GM19463 (cell line): Measurements from ENCODE around the gene UBE2G2.

Source experiments
- ATAC-seq: cut with Tn5 transposase; IDR thresholded peaks from one replicate; pipeline ENCODE4 v1.9.1; 2021; ENCODE audit warnings: mild to moderate bottlenecking, moderate library complexity; ENCODE audit not compliant: unreplicated experiment

UBE2G2 gene

DNA sequence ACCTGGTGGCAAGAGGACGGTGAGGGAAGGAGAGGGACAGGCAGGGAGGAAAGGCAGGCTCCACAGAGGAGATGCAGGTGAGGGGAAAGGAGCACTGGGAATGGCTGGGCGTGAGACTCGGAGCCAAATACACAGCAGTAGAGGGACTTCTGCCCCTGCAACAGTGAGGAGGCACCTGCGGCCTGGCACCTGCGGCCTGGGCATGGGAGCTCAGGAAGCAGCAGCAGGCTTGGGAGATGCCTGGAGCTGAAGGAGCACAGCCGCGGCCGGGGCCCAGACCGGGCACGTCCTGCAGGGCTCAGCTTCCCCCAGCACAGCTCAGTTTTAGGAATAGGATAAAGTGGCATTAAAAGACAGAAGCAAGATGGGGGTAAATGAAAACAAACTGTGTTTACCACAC lies 69.4 kb downstream of the UBE2G2 start:
- ATAC-seq: no peak

GRCh38 chr21:44730951-44731579 lies 70.6 kb downstream of the UBE2G2 start:
- ATAC-seq: no peak

- ATAC-seq: no peak
These were observed 71.6 kb downstream of the UBE2G2 start for GRCh38 chr21:44730028-44730395.

- no peak for ATAC-seq
These were observed 72.1 kb downstream of the UBE2G2 start for GRCh38 chr21:44729336-44730027.

- ATAC-seq: no peak
These were observed 72.9 kb downstream of the UBE2G2 start for GRCh38 chr21:44728716-44729115.

DNA sequence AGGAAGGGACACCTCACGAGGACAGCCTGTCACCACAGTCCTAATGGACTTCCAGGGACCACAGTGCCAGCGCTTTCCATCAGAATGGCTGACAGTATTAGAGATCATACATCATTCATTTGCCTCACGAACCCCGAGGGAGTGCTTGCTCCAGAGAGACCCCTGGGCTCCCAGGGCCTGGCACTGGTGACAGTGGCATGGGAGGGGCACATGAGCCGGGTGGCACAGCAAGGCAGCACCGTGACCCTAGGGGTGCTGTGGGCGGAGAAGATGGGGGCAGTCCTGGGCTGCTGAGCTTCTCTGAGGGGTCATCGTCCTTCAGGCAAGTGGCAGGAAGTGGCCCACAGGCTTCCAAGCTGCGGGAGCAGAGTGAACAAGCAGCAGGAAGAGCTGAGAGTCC lies 73.9 kb downstream of the UBE2G2 start:
- no peak for ATAC-seq

- no peak for ATAC-seq
These were observed 74.3 kb downstream of the UBE2G2 start for GRCh38 chr21:44727321-44727720.

- no peak for ATAC-seq
These were observed 74.8 kb downstream of the UBE2G2 start for GRCh38 chr21:44726826-44727225.

GRCh38 chr21:44724926-44725325 lies 76.7 kb downstream of the UBE2G2 start:
- no peak for ATAC-seq

DNA sequence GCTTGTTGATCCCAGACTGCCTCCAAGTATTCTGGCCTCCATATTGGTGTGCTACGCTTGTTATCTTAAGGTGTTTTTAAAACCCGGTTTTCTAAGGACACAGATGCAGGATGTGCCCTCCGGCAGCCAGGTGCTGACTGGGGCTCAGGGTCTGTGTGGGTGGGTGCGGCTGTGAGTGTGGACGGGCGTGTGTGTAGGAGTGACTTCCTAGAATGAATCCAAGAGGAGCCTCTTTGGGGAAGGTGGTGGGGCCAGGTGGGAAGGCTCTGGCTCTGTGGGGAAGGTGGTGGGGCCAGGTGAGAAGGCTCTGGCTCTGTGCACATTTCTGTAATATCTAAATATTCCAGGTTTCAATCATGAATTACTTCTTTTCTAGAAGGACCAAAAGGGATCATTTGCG lies 77.4 kb downstream of the UBE2G2 start:
- no peak for ATAC-seq

- ATAC-seq: no peak
These were observed 78.2 kb downstream of the UBE2G2 start for GRCh38 chr21:44723177-44724131.

DNA sequence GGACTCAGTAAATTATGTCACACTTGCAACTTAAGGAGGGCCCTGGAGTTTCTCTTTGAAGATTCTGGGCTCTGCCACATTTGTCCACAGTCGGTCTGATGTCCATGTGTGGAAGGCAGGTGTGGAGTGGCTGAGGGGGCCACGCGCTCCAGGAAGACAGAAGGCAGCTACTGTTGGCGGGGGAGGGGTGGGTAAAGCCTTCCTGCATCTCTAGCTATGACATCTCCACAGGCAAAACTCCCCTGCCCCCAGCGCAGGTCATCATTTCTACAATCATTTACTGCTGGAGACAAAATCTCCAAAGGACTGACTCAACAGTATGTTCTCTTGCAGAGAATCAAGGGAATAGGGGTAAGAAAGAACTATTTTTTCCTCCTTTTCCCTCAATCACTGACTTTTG lies 78.9 kb downstream of the UBE2G2 start:
- no peak for ATAC-seq

DNA sequence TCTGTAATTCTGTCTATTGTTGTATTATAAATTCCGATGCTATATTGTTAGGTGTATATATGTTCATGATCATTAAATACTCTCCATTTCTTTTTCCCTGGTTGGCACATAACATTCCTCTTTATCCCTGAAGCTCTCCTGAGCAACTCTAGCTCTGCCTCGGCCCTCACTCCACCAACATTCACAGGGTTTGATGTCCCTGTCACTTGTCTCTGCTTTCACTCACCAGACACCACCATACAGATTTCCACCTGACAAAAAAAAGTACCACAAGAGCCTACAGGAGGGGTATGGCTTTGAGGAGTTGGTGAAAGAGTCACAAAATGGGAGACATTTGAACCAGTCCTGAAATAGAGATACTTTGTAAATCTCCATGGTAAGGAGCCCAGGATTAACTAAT lies 81.5 kb downstream of the UBE2G2 start:
- ATAC-seq: no peak
